HCT116 (cell line): ENCODE results near the gene CFAP410.

ENCODE experiments used
- CTCF ChIP-seq, 3 experiments: fragments of 200-600 bp in 1 of 3; sonication (generic) in 1 of 3; IDR thresholded peaks in 2 of 3; conservative IDR thresholded peaks in 1 of 3; 2 replicates each; pipeline ENCODE4 v1.5.1; 2012 to 2017; ENCODE audit warnings: low read depth in 2 of 3, low read length in 2 of 3, antibody characterized with exemption in 1 of 3, borderline replicate concordance in 1 of 3, control low read depth in 1 of 3, mild to moderate bottlenecking in 1 of 3, mixed read lengths in 1 of 3, mixed run types in 1 of 3, moderate library complexity in 1 of 3; ENCODE audit not compliant: insufficient read depth in 1 of 3
- MAX ChIP-seq: IDR thresholded peaks from 2 replicates; pipeline ENCODE4 v1.6.1; 2012
- POLR2A ChIP-seq: IDR thresholded peaks from 2 replicates; pipeline ENCODE4 v1.7.0; 2011; ENCODE audit warnings: borderline replicate concordance; ENCODE audit not compliant: insufficient read depth, insufficient read length; ENCODE audit errors: extremely low read depth
- ZNF274 ChIP-seq: fragments of 200-500 bp; sonication (Bioruptor generic); IDR thresholded peaks from 2 replicates; pipeline ENCODE4 v1.6.1; 2014; ENCODE audit warnings: mild to moderate bottlenecking, low read depth, low read length, inconsistent platforms

- no peak for TF ChIP-seq CTCF (IDR thresholded peaks at IDR 0.05 in 2 of 3, conservative IDR thresholded peaks at IDR 0.05 in 1 of 3; ENCODE audit: borderline replicate concordance in 1 of 3, insufficient read depth in 1 of 3, low read depth in 2 of 3, low read length in 2 of 3)
- TF ChIP-seq POLR2A, result no peak
- TF ChIP-seq ZNF274, result no peak
- TF ChIP-seq MAX, result no peak
Observed at GRCh38 chr21:44371596-44371995, 32.4 kb upstream of the CFAP410 start.
